Caco-2 (cell line): ENCODE data around the gene UBASH3B. TPM values are rescaled to one million over a fixed set of nuclear protein-coding genes. Genes with fewer than 3 reads are reported as not detected.
A peak's percentile ranks its signal among the peaks of the same experiment; 100 is the strongest.

Source experiments
- BruUV-seq: library from RNA; stranded (reverse); fragments of 400-500 nt; replicated peaks from 2 replicates; lab custom pipeline; 2021; lab: Mats Ljungman, UMichigan
- CTCF ChIA-PET: fragments of 300-600 bp; sonication (Branson Sonifier 250); formaldehyde crosslinking; loops from one replicate; lab custom pipeline; 2022; ENCODE audit warnings: antibody characterized with exemption; lab: Charles Lee
- POLR2A ChIA-PET: fragments of 300-600 bp; sonication (Branson Sonifier 250); formaldehyde crosslinking; loops from one replicate; lab custom pipeline; 2022; ENCODE audit warnings: antibody characterized with exemption; lab: Charles Lee
- DNase-seq, 2 experiments: peaks; one replicate each; pipeline versions ENCODE4 v3.0.0 to v3.0.0-alpha.2; 2020 to 2022
- H3K27me3 ChIP-seq: replicated peaks from 2 replicates; pipeline ENCODE4 v1.6.0; 2011; ENCODE audit warnings: low read length; ENCODE audit not compliant: control insufficient read depth, insufficient read depth
- H3K36me3 ChIP-seq: 2 replicates; pipeline ENCODE4 v1.5.1; 2011; ENCODE audit warnings: low read length; ENCODE audit not compliant: control insufficient read depth, insufficient read depth
- H3K4me1 ChIP-seq: fragments of 250-450 bp; sonication (Bioruptor Pico); 2 replicates; pipeline ENCODE4 v1.5.1; 2020; ENCODE audit warnings: mild to moderate bottlenecking
- H3K4me3 ChIP-seq: 2 replicates; pipeline ENCODE4 v1.5.1; 2011; ENCODE audit warnings: low read depth, mild to moderate bottlenecking, control low read depth, low read length
- H3K9me3 ChIP-seq: fragments of 250-450 bp; sonication (Bioruptor Pico); 2 replicates; pipeline ENCODE4 v1.5.1; 2020; ENCODE audit warnings: mild to moderate bottlenecking, moderate library complexity
- H3K27ac Mint-ChIP-seq: one replicate; pipeline ENCODE4 v1.8.0; 2022; ENCODE audit warnings: mixed read lengths; ENCODE audit not compliant: unreplicated experiment
- H3K27me3 Mint-ChIP-seq: one replicate; pipeline ENCODE4 v1.8.0; 2022; ENCODE audit warnings: mixed read lengths; ENCODE audit not compliant: insufficient read depth, unreplicated experiment
- H3K36me3 Mint-ChIP-seq: one replicate; pipeline ENCODE4 v1.8.0; 2022; ENCODE audit warnings: mild to moderate bottlenecking, mixed read lengths; ENCODE audit not compliant: insufficient read depth, unreplicated experiment
- H3K4me1 Mint-ChIP-seq: one replicate; pipeline ENCODE4 v1.8.0; 2022; ENCODE audit warnings: low read depth, mixed read lengths; ENCODE audit not compliant: unreplicated experiment
- H3K4me3 Mint-ChIP-seq: one replicate; pipeline ENCODE4 v1.8.0; 2022; ENCODE audit warnings: mild to moderate bottlenecking, moderate library complexity, mixed read lengths; ENCODE audit not compliant: unreplicated experiment
- H3K9me3 Mint-ChIP-seq: one replicate; pipeline ENCODE4 v1.8.0; 2022; ENCODE audit warnings: mixed read lengths; ENCODE audit not compliant: unreplicated experiment
- intact Hi-C: fragments of 100-400 bp; cut with micrococcal nuclease; formaldehyde crosslinking; loops from one replicate; pipeline ENCODE4 v1.10.0; 2022; ENCODE audit not compliant: unreplicated experiment
- total RNA-seq: library from RNA; stranded (reverse); gene quantifications from 2 replicates; pipeline ENCODE4 v1.2.3, GENCODE V29; 2022
- TF ChIP-seq, protein P1 (sequence below), 2 experiments: fragments of 200-600 bp in 1 of 2; IDR thresholded peaks; 1 replicate in 1 of 2; 2 replicates in 1 of 2; pipeline versions ENCODE4 v1.5.1 to v1.8.0; 2011 to 2022; ENCODE audit warnings: antibody characterized with exemption in 1 of 2, control low read depth in 1 of 2, inconsistent platforms in 1 of 2, low read depth in 1 of 2, low read length in 1 of 2, mild to moderate bottlenecking in 1 of 2, moderate library complexity in 1 of 2; ENCODE audit not compliant: insufficient read depth in 1 of 2, severe bottlenecking in 1 of 2, unreplicated experiment in 1 of 2

UBASH3B gene
- total RNA-seq, 1 experiment from 2014 or later: 21.5 TPM

DNA sequence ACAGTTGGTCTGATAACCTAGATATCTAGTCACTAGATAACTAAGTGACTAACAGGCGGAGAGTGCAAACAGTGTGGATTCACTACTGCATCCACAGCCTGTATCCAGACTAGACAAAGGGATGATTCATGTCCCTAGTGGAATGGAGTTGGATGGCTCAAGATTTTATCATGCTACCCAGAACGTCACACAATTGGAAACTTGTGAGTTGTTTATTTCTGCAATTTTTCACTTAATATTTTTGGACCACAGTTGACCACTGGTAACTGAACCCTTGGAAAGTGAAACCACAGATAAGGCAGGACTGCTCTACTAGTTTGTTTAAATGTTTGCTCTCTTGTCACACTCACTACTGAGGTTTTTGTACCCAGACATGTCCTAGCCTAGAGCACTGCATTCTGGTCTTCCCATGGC is 76.0 kb downstream of the UBASH3B start:
- no TSS peak for BruUV-seq
- CTCF ChIA-PET: no interaction called here
- TF ChIP-seq, protein P1, sequence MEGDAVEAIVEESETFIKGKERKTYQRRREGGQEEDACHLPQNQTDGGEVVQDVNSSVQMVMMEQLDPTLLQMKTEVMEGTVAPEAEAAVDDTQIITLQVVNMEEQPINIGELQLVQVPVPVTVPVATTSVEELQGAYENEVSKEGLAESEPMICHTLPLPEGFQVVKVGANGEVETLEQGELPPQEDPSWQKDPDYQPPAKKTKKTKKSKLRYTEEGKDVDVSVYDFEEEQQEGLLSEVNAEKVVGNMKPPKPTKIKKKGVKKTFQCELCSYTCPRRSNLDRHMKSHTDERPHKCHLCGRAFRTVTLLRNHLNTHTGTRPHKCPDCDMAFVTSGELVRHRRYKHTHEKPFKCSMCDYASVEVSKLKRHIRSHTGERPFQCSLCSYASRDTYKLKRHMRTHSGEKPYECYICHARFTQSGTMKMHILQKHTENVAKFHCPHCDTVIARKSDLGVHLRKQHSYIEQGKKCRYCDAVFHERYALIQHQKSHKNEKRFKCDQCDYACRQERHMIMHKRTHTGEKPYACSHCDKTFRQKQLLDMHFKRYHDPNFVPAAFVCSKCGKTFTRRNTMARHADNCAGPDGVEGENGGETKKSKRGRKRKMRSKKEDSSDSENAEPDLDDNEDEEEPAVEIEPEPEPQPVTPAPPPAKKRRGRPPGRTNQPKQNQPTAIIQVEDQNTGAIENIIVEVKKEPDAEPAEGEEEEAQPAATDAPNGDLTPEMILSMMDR (IDR thresholded peaks at IDR 0.05; ENCODE audit: insufficient read depth in 1 of 2, low read depth in 1 of 2, low read length in 1 of 2, severe bottlenecking in 1 of 2, unreplicated experiment in 1 of 2): no peak
- Mint-ChIP-seq H3K27me3 (no peaks in the 10 kb centered on the region), H3K27ac (peak overlapping the region; percentile 60), H3K9me3 (no peaks in the 10 kb centered on the region), H3K4me1 (peaks cover 36% of the 10 kb centered on the region), H3K4me3 (no peak overlapping the region), H3K36me3 (no peaks in the 10 kb centered on the region)
- Histone ChIP-seq H3K4me3 (no peak overlapping the region), H3K36me3 (no peaks in the 10 kb centered on the region), H3K4me1 (peaks cover 39% of the 10 kb centered on the region), H3K27me3 (no peaks in the 10 kb centered on the region), H3K9me3 (no peaks in the 10 kb centered on the region)
- intact Hi-C loops: loop anchor here (5.0 kb wide), 1 partner anchor 74 kb away; the partner anchor contains the start of gene UBASH3B
- no peak for DNase-seq
- POLR2A ChIA-PET: no interaction called here

DNA sequence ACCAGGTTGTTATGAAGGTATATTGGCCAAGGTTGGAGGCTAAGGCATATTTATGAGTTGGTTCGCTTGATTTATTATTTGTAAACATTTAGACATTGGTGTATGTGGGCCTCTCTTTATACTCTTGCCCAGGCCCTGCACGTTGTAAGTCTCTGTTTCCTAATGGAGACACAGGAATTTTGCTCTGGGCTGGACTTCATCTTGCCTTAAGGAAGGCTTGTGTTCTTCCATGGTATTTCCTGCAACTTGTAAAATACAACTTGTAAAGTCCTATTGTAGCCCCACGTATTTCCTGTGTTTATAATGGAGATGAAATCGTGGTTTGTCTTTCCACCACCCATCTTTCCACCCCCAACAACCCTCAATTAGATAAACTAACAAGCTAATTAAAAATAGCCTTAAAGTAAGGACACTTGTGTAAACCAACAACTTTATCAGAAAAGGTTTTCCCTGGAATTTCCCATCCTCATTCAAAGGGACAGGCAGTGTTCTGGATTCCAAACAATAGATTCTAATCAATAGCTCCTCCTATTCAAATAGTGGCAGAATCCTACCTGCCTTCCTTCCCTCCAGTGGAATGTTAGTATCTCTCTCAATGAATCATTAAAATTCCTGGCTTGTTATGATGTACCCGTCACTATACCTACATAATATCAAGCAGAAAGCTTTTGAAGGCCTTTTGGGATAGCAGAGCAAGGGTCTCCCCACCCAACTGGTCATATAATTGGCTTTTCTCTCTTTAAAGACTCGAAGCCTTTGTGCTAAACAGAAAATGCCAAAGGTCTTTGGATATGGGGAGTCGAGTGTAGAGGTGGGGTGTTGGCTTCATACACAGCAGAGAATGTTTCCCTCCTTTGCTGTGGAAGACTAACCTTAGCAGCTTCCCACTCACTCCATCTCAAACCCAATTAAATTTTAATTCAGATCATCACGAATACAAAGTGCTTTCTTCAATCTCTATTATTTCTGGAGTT is 77.1 kb downstream of the UBASH3B start:
- peak overlapping the region; percentile 60 for H3K27ac Mint-ChIP-seq
- CTCF ChIA-PET: interaction anchor here (0.7 kb wide), 1 partner anchor 22 kb away, joined by 4 read pairs; no protein-coding TSS in a partner anchor

DNA sequence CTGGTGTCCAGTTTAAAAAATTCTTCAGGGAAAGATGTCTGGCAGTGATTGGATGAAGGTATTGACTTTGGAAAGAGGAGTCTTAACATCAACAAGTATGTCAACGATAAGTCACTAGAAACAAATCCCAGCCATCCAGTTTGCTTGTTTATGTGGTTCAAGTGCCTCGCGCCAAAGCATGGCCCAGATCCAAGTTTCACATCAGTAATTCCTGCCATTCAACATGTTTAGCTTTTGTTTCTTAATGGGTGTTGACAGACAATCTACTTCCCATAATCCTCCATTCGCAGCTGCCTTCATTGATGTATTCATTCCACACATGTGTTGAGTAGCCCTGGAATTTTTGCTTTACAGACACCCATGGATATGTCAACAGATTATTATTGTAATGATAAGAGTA is 77.8 kb downstream of the UBASH3B start:
- no peaks in the 10 kb centered on the region for H3K36me3 Mint-ChIP-seq
- Histone ChIP-seq H3K36me3 (no peaks in the 10 kb centered on the region), H3K4me3 (no peak overlapping the region), H3K27me3 (no peaks in the 10 kb centered on the region), H3K4me1 (peaks cover 46% of the 10 kb centered on the region), H3K9me3 (no peaks in the 10 kb centered on the region)
- peak overlapping the region; percentile 60 for H3K27ac Mint-ChIP-seq
- no peak for DNase-seq
- no peaks in the 10 kb centered on the region for H3K27me3 Mint-ChIP-seq
- intact Hi-C loops: loop anchor here (2.0 to 5.0 kb wide), 2 partner anchors 47 to 76 kb away; partner anchors contain the start of gene UBASH3B
- BruUV-seq: no TSS peak
- H3K4me3 Mint-ChIP-seq: no peak overlapping the region
- H3K9me3 Mint-ChIP-seq: no peaks in the 10 kb centered on the region
- CTCF ChIA-PET: no interaction called here
- TF ChIP-seq, protein P1 (IDR thresholded peaks at IDR 0.05; ENCODE audit: insufficient read depth in 1 of 2, low read depth in 1 of 2, low read length in 1 of 2, severe bottlenecking in 1 of 2, unreplicated experiment in 1 of 2): no peak
- POLR2A ChIA-PET: interaction anchor here (0.6 kb wide), 1 partner anchor 24 kb away, joined by 13 read pairs; no protein-coding TSS in a partner anchor
- peaks cover 36% of the 10 kb centered on the region for H3K4me1 Mint-ChIP-seq

More for the DNA sequence above, 77.1 kb downstream of the UBASH3B start:
- TF ChIP-seq, protein P1 (IDR thresholded peaks at IDR 0.05; ENCODE audit: insufficient read depth in 1 of 2, low read depth in 1 of 2, low read length in 1 of 2, severe bottlenecking in 1 of 2, unreplicated experiment in 1 of 2): no peak
- no peaks in the 10 kb centered on the region for H3K36me3 ChIP-seq
- DNase-seq: peak in 1 of 2 experiments; percentile 39
- Mint-ChIP-seq H3K27me3 (no peaks in the 10 kb centered on the region), H3K36me3 (no peaks in the 10 kb centered on the region), H3K9me3 (no peaks in the 10 kb centered on the region), H3K4me3 (peak overlapping the region; percentile 26), H3K4me1 (peaks cover 36% of the 10 kb centered on the region)
- intact Hi-C loops: loop anchor here (1.0 to 5.0 kb wide), 4 partner anchors 26 to 90 kb away; partner anchors contain the start of gene UBASH3B
- no peaks in the 10 kb centered on the region for H3K27me3 ChIP-seq
- H3K9me3 ChIP-seq: no peaks in the 10 kb centered on the region
- H3K4me3 ChIP-seq: no peak overlapping the region
- H3K4me1 ChIP-seq: peaks cover 39% of the 10 kb centered on the region
- BruUV-seq: no TSS peak
- POLR2A ChIA-PET: no interaction called here
